Measurements from ENCODE around the gene PAQR5. TPM values are rescaled to one million over a fixed set of nuclear protein-coding genes. Genes with fewer than 3 reads are reported as not detected.

The PAQR5 gene
- total and polyA plus RNA-seq, 9 of the 15 experiments (the other 6 are each of a cell fraction or from before 2014, with no cell fraction given) = 0.04 to 0.08 TPM; not detected in 7

DNA sequence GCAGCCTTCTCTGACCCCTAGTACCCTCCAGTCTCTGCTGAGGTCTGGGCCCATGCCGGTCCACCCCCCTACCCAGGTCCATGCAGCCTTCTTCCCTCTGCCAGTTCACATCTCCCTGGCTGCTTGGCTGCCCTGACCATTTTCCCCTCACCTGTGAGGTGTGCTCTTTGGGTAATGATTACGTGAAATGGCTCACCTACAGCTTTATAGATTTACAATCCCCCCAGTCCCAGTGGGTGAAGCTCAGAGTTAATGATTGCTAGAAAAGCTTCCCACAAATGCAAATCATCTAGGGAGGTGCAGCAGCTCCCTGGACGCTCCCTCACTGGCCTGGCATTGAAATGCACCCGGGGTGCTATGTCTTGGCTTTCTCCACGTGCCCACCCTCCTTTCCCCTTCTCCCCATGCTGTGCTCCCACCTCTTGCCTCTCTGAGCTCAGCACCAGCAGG, 18.7 kb downstream of the PAQR5 start:
- Histone ChIP-seq H3K36me3 (ENCODE audit: control insufficient read depth, insufficient read depth, low read length) (no peaks in the 10 kb centered on the region), H4K20me1 (replicated peaks; ENCODE audit: control insufficient read depth, insufficient read depth, low read length) (peaks cover 5% of the 10 kb centered on the region; the same call in 1 of the 2 replicates), H2AFZ (ENCODE audit: low read depth, low read length) (no peak overlapping the region), H3K79me2 (ENCODE audit: control insufficient read depth, insufficient read depth, low read length) (no peaks in the 10 kb centered on the region), H3K9me3 (replicated peaks; ENCODE audit: control insufficient read depth, insufficient read depth, low read depth, low read length) (no peaks in the 10 kb centered on the region), H3K4me1 (replicated peaks in 1 of 2; ENCODE audit: control insufficient read depth in 2 of 2, insufficient read depth in 2 of 2, low read length in 2 of 2) (peaks cover 0 to 4% of the 10 kb centered on the region in 2 experiments; a peak in 1 of 5 replicates), H3K27ac (ENCODE audit: extremely low read depth, low read depth, low read length) (no peak overlapping the region), H3K27me3 (ENCODE audit: control insufficient read depth in 2 of 2, insufficient read depth in 2 of 2, low read length in 2 of 2) (peaks cover 23 to 56% of the 10 kb centered on the region in 2 experiments), H3K4me2 (ENCODE audit: insufficient read depth, low read length) (no peak overlapping the region), H3K9ac (ENCODE audit: insufficient read depth in 1 of 2, low read depth in 2 of 2, low read length in 2 of 2) (no peak overlapping the region), H3K9me1 (ENCODE audit: control insufficient read depth, insufficient read depth, low read length) (no peaks in the 10 kb centered on the region), H3K4me3 (no peak overlapping the region)
- ATAC-seq (no peak), FAIRE-seq (no peak), DNase-seq (ENCODE audit: extremely low read depth in 1 of 4, low spot score in 3 of 4) (no peak)
- CTCF ChIA-PET (ENCODE audit: low intra/inter-chr PET ratio) = no interaction called here
- in situ Hi-C loops (cut with MboI) (no loop called here), intact Hi-C loops (cut with micrococcal nuclease) (no loop called here)
- TF ChIP-seq ZNF561 (CRISPR knock-in tag; conservative IDR thresholded peaks at IDR 0.05) = no peak
- no peak for TF ChIP-seq ZNF77 (CRISPR knock-in tag; IDR thresholded peaks at IDR 0.05)
- TF ChIP-seq, protein P1, sequence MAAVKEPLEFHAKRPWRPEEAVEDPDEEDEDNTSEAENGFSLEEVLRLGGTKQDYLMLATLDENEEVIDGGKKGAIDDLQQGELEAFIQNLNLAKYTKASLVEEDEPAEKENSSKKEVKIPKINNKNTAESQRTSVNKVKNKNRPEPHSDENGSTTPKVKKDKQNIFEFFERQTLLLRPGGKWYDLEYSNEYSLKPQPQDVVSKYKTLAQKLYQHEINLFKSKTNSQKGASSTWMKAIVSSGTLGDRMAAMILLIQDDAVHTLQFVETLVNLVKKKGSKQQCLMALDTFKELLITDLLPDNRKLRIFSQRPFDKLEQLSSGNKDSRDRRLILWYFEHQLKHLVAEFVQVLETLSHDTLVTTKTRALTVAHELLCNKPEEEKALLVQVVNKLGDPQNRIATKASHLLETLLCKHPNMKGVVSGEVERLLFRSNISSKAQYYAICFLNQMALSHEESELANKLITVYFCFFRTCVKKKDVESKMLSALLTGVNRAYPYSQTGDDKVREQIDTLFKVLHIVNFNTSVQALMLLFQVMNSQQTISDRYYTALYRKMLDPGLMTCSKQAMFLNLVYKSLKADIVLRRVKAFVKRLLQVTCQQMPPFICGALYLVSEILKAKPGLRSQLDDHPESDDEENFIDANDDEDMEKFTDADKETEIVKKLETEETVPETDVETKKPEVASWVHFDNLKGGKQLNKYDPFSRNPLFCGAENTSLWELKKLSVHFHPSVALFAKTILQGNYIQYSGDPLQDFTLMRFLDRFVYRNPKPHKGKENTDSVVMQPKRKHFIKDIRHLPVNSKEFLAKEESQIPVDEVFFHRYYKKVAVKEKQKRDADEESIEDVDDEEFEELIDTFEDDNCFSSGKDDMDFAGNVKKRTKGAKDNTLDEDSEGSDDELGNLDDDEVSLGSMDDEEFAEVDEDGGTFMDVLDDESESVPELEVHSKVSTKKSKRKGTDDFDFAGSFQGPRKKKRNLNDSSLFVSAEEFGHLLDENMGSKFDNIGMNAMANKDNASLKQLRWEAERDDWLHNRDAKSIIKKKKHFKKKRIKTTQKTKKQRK (IDR thresholded peaks at IDR 0.05; ENCODE audit: borderline replicate concordance, low read depth, low read length) = no peak
- TF ChIP-seq, protein P2, sequence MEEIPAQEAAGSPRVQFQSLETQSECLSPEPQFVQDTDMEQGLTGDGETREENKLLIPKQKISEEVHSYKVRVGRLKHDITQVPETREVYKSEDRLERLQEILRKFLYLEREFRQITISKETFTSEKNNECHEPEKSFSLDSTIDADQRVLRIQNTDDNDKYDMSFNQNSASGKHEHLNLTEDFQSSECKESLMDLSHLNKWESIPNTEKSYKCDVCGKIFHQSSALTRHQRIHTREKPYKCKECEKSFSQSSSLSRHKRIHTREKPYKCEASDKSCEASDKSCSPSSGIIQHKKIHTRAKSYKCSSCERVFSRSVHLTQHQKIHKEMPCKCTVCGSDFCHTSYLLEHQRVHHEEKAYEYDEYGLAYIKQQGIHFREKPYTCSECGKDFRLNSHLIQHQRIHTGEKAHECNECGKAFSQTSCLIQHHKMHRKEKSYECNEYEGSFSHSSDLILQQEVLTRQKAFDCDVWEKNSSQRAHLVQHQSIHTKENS (CRISPR knock-in tag; IDR thresholded peaks at IDR 0.05) = no peak
- no peak for TF ChIP-seq MEIS2 (IDR thresholded peaks at IDR 0.05; ENCODE audit: partially characterized antibody)
- TF ChIP-seq, protein P3, sequence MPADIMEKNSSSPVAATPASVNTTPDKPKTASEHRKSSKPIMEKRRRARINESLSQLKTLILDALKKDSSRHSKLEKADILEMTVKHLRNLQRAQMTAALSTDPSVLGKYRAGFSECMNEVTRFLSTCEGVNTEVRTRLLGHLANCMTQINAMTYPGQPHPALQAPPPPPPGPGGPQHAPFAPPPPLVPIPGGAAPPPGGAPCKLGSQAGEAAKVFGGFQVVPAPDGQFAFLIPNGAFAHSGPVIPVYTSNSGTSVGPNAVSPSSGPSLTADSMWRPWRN (IDR thresholded peaks at IDR 0.05; ENCODE audit: low read depth) = no peak
- 0% methylated on average over 5 of the region's 5 CpGs for WGBS (ENCODE audit: insufficient coverage, low coverage, missing lambda C conversion rate)
- BruUV-seq (replicated peaks) = no TSS peak
- POLR2A ChIA-PET = interaction anchor here (0.5 kb wide), 1 partner anchor 1217 kb away, joined by 3 read pairs; no protein-coding TSS in a partner anchor
